HG02943 (cell line): ENCODE data around the gene RBM17.
"Not testable (repeated sequence)": the region's sequence is repeated elsewhere in the genome, so short reads cannot be mapped to it uniquely, and the experiment has no call there.

Experiments used
- ATAC-seq: cut with Tn5 transposase; IDR thresholded peaks from one replicate; pipeline ENCODE4 v1.9.1; 2021; ENCODE audit warnings: mild to moderate bottlenecking, low read depth, moderate library complexity; ENCODE audit not compliant: unreplicated experiment

The RBM17 gene

GRCh38 chr10:6108631-6109443 is 20.0 kb downstream of the RBM17 start:
- no peak for ATAC-seq

- no peak for ATAC-seq
Observed at GRCh38 chr10:6109444-6109775, 20.6 kb downstream of the RBM17 start.

GRCh38 chr10:6110136-6110535 is 21.3 kb downstream of the RBM17 start:
- ATAC-seq: no peak

GRCh38 chr10:6112893-6113292 is 24.1 kb downstream of the RBM17 start:
- ATAC-seq: no peak

DNA sequence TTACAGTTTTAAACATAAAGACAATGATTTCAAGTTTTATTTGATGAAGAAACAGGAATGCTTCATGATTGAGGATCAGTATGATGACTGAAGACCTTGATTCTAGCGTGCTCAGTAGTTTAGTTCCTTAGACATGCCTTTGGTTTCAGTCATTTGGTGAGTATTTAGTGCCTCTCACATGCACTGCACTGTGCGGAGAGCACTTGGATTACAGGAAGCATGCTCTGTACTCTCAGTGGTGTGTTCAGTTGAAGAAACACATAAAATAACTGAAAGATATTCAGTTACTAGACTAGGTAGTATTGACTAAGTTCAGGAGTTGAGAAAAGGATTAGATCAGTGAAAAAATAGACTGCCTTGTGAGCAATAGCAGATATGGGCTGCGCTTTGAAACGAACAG is 25.5 kb downstream of the RBM17 start:
- no peak for ATAC-seq

GRCh38 chr10:6114805-6115341 is 26.0 kb downstream of the RBM17 start:
- ATAC-seq: no peak

DNA sequence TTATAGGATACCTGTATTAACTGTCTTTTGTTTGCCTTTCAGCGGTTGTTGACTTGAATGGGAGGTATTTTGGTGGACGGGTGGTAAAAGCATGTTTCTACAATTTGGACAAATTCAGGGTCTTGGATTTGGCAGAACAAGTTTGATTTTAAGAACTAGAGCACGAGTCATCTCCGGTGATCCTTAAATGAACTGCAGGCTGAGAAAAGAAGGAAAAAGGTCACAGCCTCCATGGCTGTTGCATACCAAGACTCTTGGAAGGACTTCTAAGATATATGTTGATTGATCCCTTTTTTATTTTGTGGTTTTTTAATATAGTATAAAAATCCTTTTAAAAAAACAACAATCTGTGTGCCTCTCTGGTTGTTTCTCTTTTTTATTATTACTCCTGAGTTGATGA is 26.6 kb downstream of the RBM17 start:
- ATAC-seq: no peak

DNA sequence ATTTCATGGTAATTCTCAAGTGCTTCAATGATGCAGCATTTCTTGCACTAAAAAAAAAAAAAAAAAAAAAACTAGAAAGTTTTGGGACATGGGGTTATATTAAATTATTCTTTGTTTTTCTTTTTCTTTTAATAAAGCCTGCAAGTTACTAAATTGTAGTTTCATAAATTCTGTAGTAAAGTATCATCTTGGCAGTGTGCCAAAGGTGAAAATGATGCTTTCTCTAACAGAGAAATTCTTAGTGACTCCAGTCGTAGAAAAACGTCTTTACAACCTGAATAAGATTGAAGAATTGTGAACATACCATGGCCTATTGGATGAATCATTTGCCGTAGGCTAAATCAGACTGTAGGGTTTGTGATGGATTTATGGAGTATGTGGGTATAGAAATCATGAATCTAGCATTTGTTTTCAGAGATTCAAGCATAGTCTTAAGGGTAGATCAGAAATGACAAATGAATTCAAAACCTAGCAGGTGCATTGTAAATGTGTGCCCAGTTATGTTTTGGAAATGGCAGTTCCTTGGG is 27.1 kb downstream of the RBM17 start:
- no peak for ATAC-seq

DNA sequence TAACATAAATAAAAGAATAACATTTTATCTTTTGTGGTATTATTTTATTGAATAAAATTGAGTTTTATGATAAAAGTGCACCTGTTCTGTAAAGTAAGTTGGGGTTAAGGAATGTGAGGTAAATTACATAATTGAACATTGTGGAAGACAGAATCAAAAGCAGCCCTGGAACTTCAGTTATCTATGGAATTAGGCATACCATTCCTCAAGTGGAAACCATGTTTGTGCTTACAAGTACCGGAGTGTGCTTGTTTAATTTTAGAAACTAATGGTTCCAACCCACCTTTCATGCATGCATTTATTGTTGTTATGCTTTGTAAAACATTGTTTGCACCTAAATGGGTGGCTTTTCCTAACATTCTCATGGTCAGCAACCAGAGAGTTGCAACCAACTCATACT is 28.0 kb downstream of the RBM17 start:
- no peak for ATAC-seq

DNA sequence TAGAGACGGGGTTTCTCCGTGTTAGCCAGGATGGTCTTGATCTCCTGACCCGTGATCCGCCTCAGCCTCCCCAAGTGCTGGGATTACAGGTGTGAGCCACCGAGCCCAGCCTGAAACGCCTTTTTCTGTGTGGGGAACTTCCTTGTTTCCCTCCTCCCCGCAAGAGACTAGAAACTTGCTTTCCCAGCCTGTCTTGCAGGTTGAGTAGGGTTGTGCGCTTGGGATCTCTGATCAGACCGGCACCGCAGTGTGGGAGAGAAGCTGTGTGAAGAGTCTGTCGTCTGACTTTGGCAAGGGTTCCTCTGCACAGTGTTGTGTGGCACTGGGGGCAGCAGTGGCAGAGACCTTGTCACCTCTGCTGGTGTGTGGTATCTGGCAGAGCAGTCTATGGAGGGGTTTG is 28.9 kb downstream of the RBM17 start:
- ATAC-seq: no peak

- ATAC-seq: no peak
Observed at GRCh38 chr10:6119423-6119822, 30.6 kb downstream of the RBM17 start.

GRCh38 chr10:6119962-6120361 is 31.1 kb downstream of the RBM17 start:
- ATAC-seq: no peak

- ATAC-seq: no peak
Observed at GRCh38 chr10:6120691-6121090, 31.9 kb downstream of the RBM17 start.

GRCh38 chr10:6121146-6121545 is 32.3 kb downstream of the RBM17 start:
- ATAC-seq: no peak

DNA sequence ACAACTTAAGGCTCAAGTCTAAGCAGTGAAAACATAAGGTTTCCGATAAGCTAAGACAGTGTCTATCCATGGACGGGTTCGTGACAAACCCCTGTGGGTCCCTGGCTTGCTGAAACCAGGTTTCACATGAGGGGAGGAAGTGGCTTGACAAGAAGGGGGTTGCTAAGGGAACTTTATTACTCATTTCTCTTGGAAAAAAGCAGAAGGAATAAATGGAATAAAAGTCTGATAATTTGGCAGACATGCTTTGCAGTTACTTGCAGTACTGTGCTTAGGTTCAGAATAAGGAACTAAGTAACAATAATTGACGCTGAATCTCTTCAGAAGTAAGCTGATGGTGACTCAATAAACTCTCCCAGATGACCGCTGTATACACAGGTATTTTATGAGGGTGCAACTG is 34.7 kb downstream of the RBM17 start:
- ATAC-seq: no peak

- ATAC-seq: no peak
Observed at GRCh38 chr10:6124666-6125065, 35.8 kb downstream of the RBM17 start.

DNA sequence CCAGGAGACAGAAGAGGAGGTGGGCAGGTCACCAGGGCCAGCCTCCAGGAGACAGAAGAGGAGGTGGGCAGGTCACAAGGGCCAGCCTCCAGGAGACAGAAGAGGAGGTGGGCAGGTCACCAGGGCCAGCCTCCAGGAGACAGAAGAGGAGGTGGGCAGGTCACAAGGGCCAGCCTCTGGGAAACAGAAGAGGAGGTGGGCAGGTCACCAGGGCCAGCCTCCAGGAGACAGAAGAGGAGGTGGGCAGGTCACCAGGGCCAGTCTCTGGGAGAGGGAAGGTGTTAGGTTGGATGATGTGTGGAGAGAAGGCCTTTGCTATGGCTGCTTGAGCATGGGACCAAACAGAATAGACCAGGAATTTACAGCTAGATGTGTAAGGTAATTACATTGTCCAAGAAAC is 38.6 kb downstream of the RBM17 start:
- ATAC-seq: not testable (repeated sequence)

GRCh38 chr10:6128087-6128486 is 39.3 kb downstream of the RBM17 start:
- ATAC-seq: no peak

DNA sequence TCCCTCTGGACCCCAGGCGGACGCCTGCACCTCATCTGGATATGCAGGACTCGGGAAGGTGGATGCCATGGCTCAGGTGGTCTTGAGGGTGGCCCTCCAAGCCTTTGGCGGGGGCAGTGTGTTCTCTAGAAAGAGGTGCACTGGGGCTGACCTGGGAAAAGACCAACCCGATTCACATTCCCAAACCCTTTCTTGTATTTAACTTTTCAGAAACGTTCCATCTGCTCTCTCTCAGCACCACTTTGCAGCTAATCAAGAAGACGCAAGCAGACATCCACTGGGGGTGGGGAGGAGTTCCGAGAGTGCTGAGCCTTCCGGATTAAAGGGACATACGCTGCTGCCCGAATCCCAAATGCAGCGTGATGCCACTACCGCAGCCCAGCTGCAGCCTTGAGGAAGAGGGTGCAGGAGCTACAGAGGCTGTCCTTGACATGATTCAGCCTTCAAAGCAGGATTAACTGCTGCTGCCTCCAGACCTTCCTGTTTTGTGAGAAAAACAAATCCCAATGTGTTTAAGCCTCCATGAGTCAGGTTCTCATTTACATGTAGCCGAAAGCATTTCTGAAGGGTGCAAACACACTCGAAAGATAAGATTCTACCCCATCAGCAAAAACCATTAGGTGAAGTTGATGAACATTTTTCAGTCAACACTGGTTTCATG is 39.9 kb downstream of the RBM17 start:
- no peak for ATAC-seq

GRCh38 chr10:6130848-6131470 is 42.1 kb downstream of the RBM17 start:
- no peak for ATAC-seq

DNA sequence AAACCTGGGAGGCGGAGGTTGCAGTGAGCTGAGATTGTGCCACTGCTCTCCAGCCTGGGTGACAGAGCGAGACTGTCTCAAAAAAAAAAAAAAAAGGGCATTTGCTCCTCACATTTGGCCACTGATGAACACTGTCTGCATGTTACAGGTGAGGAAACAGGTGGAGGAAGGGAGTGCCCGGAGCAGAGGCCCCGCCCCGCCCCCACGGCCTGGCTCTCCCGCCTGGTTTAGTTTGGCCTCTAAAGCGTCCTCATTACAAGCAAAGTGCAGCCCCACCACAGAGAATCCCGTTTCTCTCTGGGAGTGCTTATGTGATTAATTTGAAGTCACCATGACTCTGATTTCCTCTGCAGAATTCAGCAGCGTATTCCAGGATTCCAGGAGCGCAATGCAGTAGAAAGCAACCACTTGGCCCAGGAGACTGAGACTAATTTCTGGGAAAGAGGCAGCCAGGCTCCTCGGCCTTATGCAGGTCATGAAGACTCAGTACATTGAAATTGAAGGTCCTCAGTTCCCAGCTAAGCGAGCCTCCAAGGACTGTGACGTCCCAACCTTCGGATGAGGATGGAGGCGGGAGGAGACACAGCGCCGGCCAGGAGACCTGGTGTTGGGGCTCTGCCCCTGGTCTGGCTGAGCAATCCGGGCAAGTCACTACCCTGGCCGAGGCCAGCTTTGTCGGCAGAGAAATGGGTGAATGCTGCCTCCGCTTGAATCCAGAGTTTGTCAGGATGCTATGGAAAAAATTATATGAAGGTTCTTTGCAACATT is 44.7 kb downstream of the RBM17 start:
- ATAC-seq: no peak
